HG03342 (cell line): ENCODE results near the gene MRPL49.
"Not testable (repeated sequence)": the region's sequence is repeated elsewhere in the genome, so short reads cannot be mapped to it uniquely, and the experiment has no call there.

Source experiments
- ATAC-seq: cut with Tn5 transposase; IDR thresholded peaks from one replicate; pipeline ENCODE4 v1.9.1; 2021; ENCODE audit warnings: mild to moderate bottlenecking, moderate library complexity; ENCODE audit not compliant: unreplicated experiment

The MRPL49 gene

GRCh38 chr11:65132238-65132987 lies 10.3 kb downstream of the MRPL49 start:
- ATAC-seq: no peak

- no peak for ATAC-seq
Observed at GRCh38 chr11:65132988-65133700, 11.0 kb downstream of the MRPL49 start.

GRCh38 chr11:65133724-65134123 lies 11.6 kb downstream of the MRPL49 start:
- no peak for ATAC-seq

GRCh38 chr11:65134240-65134951 lies 12.3 kb downstream of the MRPL49 start, which contains the start of gene SYVN1:
TSS of gene SYVN1 (minus strand) at chr11:65134519. CDS start at chr11:65133601, 918 bp downstream.
- peak; percentile 46 for ATAC-seq

- peak; percentile 64 for ATAC-seq
Observed at GRCh38 chr11:65134952-65135632, 13.0 kb downstream of the MRPL49 start.

- ATAC-seq: no peak
Observed at GRCh38 chr11:65135633-65136145, 13.6 kb downstream of the MRPL49 start.

GRCh38 chr11:65136515-65137096 lies 14.5 kb downstream of the MRPL49 start:
- ATAC-seq: no peak

GRCh38 chr11:65141896-65142494 lies 19.9 kb downstream of the MRPL49 start:
- ATAC-seq: no peak

GRCh38 chr11:65147352-65148075 lies 25.4 kb downstream of the MRPL49 start:
- ATAC-seq: no peak

GRCh38 chr11:65148657-65149056 lies 26.5 kb downstream of the MRPL49 start:
- no peak for ATAC-seq

- ATAC-seq: not testable (repeated sequence)
Observed at GRCh38 chr11:65150131-65150508, 28.0 kb downstream of the MRPL49 start.

GRCh38 chr11:65150509-65151299 lies 28.6 kb downstream of the MRPL49 start:
- ATAC-seq: no peak

GRCh38 chr11:65151331-65151899 lies 29.3 kb downstream of the MRPL49 start:
- no peak for ATAC-seq

GRCh38 chr11:65152122-65152521 lies 30.0 kb downstream of the MRPL49 start:
- ATAC-seq: no peak

- no peak for ATAC-seq
Observed at GRCh38 chr11:65156256-65156655, 34.1 kb downstream of the MRPL49 start.

GRCh38 chr11:65156926-65157325 lies 34.8 kb downstream of the MRPL49 start:
- ATAC-seq: no peak

GRCh38 chr11:65157336-65157735 lies 35.2 kb downstream of the MRPL49 start:
- ATAC-seq: no peak

GRCh38 chr11:65159012-65159411 lies 36.9 kb downstream of the MRPL49 start:
- ATAC-seq: peak; percentile 62
